ENCODE results near the gene CMTM7.

CMTM7 gene

DNA sequence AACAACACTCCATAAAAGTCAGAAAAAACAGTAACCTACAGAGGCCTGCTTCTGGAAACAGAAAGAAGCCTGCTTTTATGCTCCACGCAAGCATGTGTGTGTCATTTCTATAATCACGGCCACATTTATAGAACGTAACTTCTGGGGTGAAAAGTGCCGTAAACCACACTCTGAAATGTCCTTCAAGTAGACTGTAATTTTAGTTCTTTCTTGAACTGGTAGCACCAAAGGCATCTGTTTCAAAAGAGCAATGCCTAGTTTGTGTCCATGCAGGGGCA lies 19.5 kb upstream of the CMTM7 start:
- no peaks in the 10 kb centered on the region for H4K20me1 ChIP-seq (ENCODE audit: control insufficient read depth, insufficient read depth, low read depth, low read length)
- H3F3A ChIP-seq (ENCODE audit: control insufficient read depth, insufficient read depth) = no peaks in the 10 kb centered on the region
- TF ChIP-seq EZH2phosphoT487 (IDR thresholded peaks at IDR 0.05; ENCODE audit: borderline replicate concordance, low read length) = no peak
- TF ChIP-seq, protein P1, sequence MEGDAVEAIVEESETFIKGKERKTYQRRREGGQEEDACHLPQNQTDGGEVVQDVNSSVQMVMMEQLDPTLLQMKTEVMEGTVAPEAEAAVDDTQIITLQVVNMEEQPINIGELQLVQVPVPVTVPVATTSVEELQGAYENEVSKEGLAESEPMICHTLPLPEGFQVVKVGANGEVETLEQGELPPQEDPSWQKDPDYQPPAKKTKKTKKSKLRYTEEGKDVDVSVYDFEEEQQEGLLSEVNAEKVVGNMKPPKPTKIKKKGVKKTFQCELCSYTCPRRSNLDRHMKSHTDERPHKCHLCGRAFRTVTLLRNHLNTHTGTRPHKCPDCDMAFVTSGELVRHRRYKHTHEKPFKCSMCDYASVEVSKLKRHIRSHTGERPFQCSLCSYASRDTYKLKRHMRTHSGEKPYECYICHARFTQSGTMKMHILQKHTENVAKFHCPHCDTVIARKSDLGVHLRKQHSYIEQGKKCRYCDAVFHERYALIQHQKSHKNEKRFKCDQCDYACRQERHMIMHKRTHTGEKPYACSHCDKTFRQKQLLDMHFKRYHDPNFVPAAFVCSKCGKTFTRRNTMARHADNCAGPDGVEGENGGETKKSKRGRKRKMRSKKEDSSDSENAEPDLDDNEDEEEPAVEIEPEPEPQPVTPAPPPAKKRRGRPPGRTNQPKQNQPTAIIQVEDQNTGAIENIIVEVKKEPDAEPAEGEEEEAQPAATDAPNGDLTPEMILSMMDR (IDR thresholded peaks at IDR 0.05; ENCODE audit: low read depth, low read length, poor library complexity, severe bottlenecking) = no peak
- H3K27ac ChIP-seq (ENCODE audit: low read depth, low read length) = no peak overlapping the region
- H3K36me3 ChIP-seq (ENCODE audit: control insufficient read depth, low read length) = no peaks in the 10 kb centered on the region
- no peak overlapping the region for H3K4me2 ChIP-seq (ENCODE audit: low read length)
- 0 out of 2 replicates have a peak, but pooled peaks cover 2% of the 10 kb centered on the region for H3K27me3 ChIP-seq (ENCODE audit: control insufficient read depth, low read length)
- H3K9me3 ChIP-seq (ENCODE audit: control insufficient read depth, insufficient read depth, low read length) = no peaks in the 10 kb centered on the region
- H3K79me2 ChIP-seq (ENCODE audit: control insufficient read depth, low read length) = no peaks in the 10 kb centered on the region
- no peaks in the 10 kb centered on the region for H3K9me2 ChIP-seq (replicated peaks; ENCODE audit: control insufficient read depth, low read length)
- H3K4me3 ChIP-seq (ENCODE audit: low read length) = no peak overlapping the region
- peaks cover 11% of the 10 kb centered on the region for H3K4me1 ChIP-seq (ENCODE audit: control insufficient read depth, low read length)

- H3K4me2 ChIP-seq (ENCODE audit: low read length) = no peak overlapping the region
Measured at GRCh38 chr3:32373276-32373675, 18.4 kb upstream of the CMTM7 start.

GRCh38 chr3:32373844-32374243 lies 17.8 kb upstream of the CMTM7 start:
- no peaks in the 10 kb centered on the region for H3K27me3 ChIP-seq (ENCODE audit: control insufficient read depth, low read length)
- no peak overlapping the region for H3K4me3 ChIP-seq (ENCODE audit: low read length)
- H3F3A ChIP-seq (ENCODE audit: control insufficient read depth, insufficient read depth) = no peaks in the 10 kb centered on the region
- no peaks in the 10 kb centered on the region for H4K20me1 ChIP-seq (ENCODE audit: control insufficient read depth, insufficient read depth, low read depth, low read length)
- TF ChIP-seq, protein P1 (IDR thresholded peaks at IDR 0.05; ENCODE audit: low read depth, low read length, poor library complexity, severe bottlenecking) = no peak
- TF ChIP-seq EZH2phosphoT487 (IDR thresholded peaks at IDR 0.05; ENCODE audit: borderline replicate concordance, low read length) = no peak
- H3K4me1 ChIP-seq (ENCODE audit: control insufficient read depth, low read length) = peaks cover 11% of the 10 kb centered on the region
- H3K79me2 ChIP-seq (ENCODE audit: control insufficient read depth, low read length) = no peaks in the 10 kb centered on the region
- no peak overlapping the region for H3K27ac ChIP-seq (ENCODE audit: low read depth, low read length)
- no peak overlapping the region for H3K4me2 ChIP-seq (ENCODE audit: low read length)
- no peaks in the 10 kb centered on the region for H3K9me2 ChIP-seq (replicated peaks; ENCODE audit: control insufficient read depth, low read length)
- H3K36me3 ChIP-seq (ENCODE audit: control insufficient read depth, low read length) = no peaks in the 10 kb centered on the region
- no peaks in the 10 kb centered on the region for H3K9me3 ChIP-seq (ENCODE audit: control insufficient read depth, insufficient read depth, low read length)

More at GRCh38 chr3:32373276-32373675, 18.4 kb upstream of the CMTM7 start:
- Histone ChIP-seq H3K27ac (ENCODE audit: low read depth, low read length) (no peak overlapping the region), H4K20me1 (ENCODE audit: control insufficient read depth, insufficient read depth, low read depth, low read length) (no peaks in the 10 kb centered on the region), H3K9me3 (ENCODE audit: control insufficient read depth, insufficient read depth, low read length) (no peaks in the 10 kb centered on the region), H3K27me3 (ENCODE audit: control insufficient read depth, low read length) (no peaks in the 10 kb centered on the region), H3K36me3 (ENCODE audit: control insufficient read depth, low read length) (no peaks in the 10 kb centered on the region), H3K9me2 (replicated peaks; ENCODE audit: control insufficient read depth, low read length) (no peaks in the 10 kb centered on the region), H3K4me3 (ENCODE audit: low read length) (no peak overlapping the region), H3F3A (ENCODE audit: control insufficient read depth, insufficient read depth) (no peaks in the 10 kb centered on the region), H3K79me2 (ENCODE audit: control insufficient read depth, low read length) (no peaks in the 10 kb centered on the region), H3K4me1 (ENCODE audit: control insufficient read depth, low read length) (peaks cover 11% of the 10 kb centered on the region)
- TF ChIP-seq, protein P1 (IDR thresholded peaks at IDR 0.05; ENCODE audit: low read depth, low read length, poor library complexity, severe bottlenecking) = no peak

Data from DOHH2 (cell line).